HepG2 (cell line): ENCODE results near the gene SLC35E4. TPM values are rescaled to one million over a fixed set of nuclear protein-coding genes. Genes with fewer than 3 reads are reported as not detected.
A peak's percentile ranks its signal among the peaks of the same experiment; 100 is the strongest.

ENCODE experiments used
- CTCF ChIP-seq: sonication (generic); formaldehyde crosslinking; IDR thresholded peaks from 2 replicates; pipeline ENCODE4 v1.5.0; 2020; ENCODE audit warnings: mild to moderate bottlenecking, missing genetic modification reagents, moderate library complexity
- DPF2 ChIP-seq: sonication (generic); formaldehyde crosslinking; IDR thresholded peaks from 2 replicates; pipeline ENCODE4 v1.4.0; 2020; ENCODE audit warnings: mild to moderate bottlenecking, low read depth, missing genetic modification reagents, borderline replicate concordance
- ETV6 ChIP-seq: sonication (generic); formaldehyde crosslinking; conservative IDR thresholded peaks from 2 replicates; pipeline ENCODE4 v1.4.0; 2020; ENCODE audit warnings: missing genetic modification reagents
- HNRNPLL ChIP-seq: fragments of 200-400 bp; formaldehyde crosslinking; IDR thresholded peaks from 2 replicates; pipeline ENCODE4 v1.6.1; 2017; ENCODE audit warnings: mild to moderate bottlenecking, low read depth, low read length; ENCODE audit not compliant: poor library complexity, severe bottlenecking
- KDM5B ChIP-seq: sonication (generic); formaldehyde crosslinking; IDR thresholded peaks from 2 replicates; pipeline ENCODE4 v1.4.0; 2020; ENCODE audit warnings: missing genetic modification reagents, mild to moderate bottlenecking, borderline replicate concordance
- NR0B2 ChIP-seq: sonication (generic); formaldehyde crosslinking; IDR thresholded peaks from 2 replicates; pipeline ENCODE4 v1.4.0; 2020; ENCODE audit warnings: mild to moderate bottlenecking, missing genetic modification reagents
- PATZ1 ChIP-seq: sonication (generic); formaldehyde crosslinking; IDR thresholded peaks from 2 replicates; pipeline ENCODE4 v1.4.0; 2020; ENCODE audit warnings: missing genetic modification reagents
- RBM39 ChIP-seq: fragments of 200-400 bp; formaldehyde crosslinking; IDR thresholded peaks from one replicate; pipeline ENCODE4 v1.6.1; 2018; ENCODE audit warnings: antibody characterized with exemption, mild to moderate bottlenecking, low read depth, low read length; ENCODE audit not compliant: poor library complexity, severe bottlenecking
- RNF219 ChIP-seq: sonication (generic); formaldehyde crosslinking; IDR thresholded peaks from 2 replicates; pipeline ENCODE4 v1.5.0; 2020; ENCODE audit warnings: mild to moderate bottlenecking, missing genetic modification reagents
- SNAPC5 ChIP-seq: sonication (generic); formaldehyde crosslinking; IDR thresholded peaks from 2 replicates; pipeline ENCODE4 v1.8.1; 2023; ENCODE audit warnings: mild to moderate bottlenecking, missing genetic modification reagents, borderline replicate concordance
- SPEN ChIP-seq: sonication (generic); formaldehyde crosslinking; IDR thresholded peaks from 2 replicates; pipeline ENCODE4 v1.5.1; 2020; ENCODE audit warnings: low read depth, mild to moderate bottlenecking, missing genetic modification reagents
- THYN1 ChIP-seq: sonication (generic); formaldehyde crosslinking; IDR thresholded peaks from 2 replicates; pipeline ENCODE4 v1.8.1; 2023; ENCODE audit warnings: low read depth, mild to moderate bottlenecking, moderate library complexity, missing genetic modification reagents, borderline replicate concordance
- TOPORS ChIP-seq: sonication (generic); formaldehyde crosslinking; IDR thresholded peaks from 2 replicates; pipeline ENCODE4 v1.8.0; 2023; ENCODE audit warnings: mild to moderate bottlenecking, missing genetic modification reagents
- ZNF33A ChIP-seq: sonication (generic); formaldehyde crosslinking; IDR thresholded peaks from 2 replicates; pipeline ENCODE4 v1.5.1; 2020; ENCODE audit warnings: missing genetic modification reagents, mild to moderate bottlenecking, moderate library complexity, borderline replicate concordance
- ZNF546 ChIP-seq: sonication (generic); formaldehyde crosslinking; conservative IDR thresholded peaks from 2 replicates; pipeline ENCODE4 v1.8.1; 2023; ENCODE audit warnings: mild to moderate bottlenecking, missing genetic modification reagents
- ZNF557 ChIP-seq: sonication (generic); formaldehyde crosslinking; IDR thresholded peaks from 2 replicates; pipeline ENCODE4 v1.4.0; 2020; ENCODE audit warnings: missing genetic modification reagents
- ZNF678 ChIP-seq: sonication (generic); formaldehyde crosslinking; IDR thresholded peaks from 2 replicates; pipeline ENCODE4 v1.4.0; 2020; ENCODE audit warnings: mild to moderate bottlenecking, missing genetic modification reagents
- ZNF740 ChIP-seq: sonication (generic); formaldehyde crosslinking; IDR thresholded peaks from 2 replicates; pipeline ENCODE4 v1.4.0; 2020; ENCODE audit warnings: missing genetic modification reagents
- ZNF75D ChIP-seq: sonication (generic); formaldehyde crosslinking; IDR thresholded peaks from 2 replicates; pipeline ENCODE4 v1.8.1; 2023; ENCODE audit warnings: missing genetic modification reagents, mild to moderate bottlenecking, borderline replicate concordance
- ZNF781 ChIP-seq: sonication (generic); formaldehyde crosslinking; IDR thresholded peaks from 2 replicates; pipeline ENCODE4 v1.5.1; 2020; ENCODE audit warnings: borderline replicate concordance, mild to moderate bottlenecking, missing genetic modification reagents; ENCODE audit errors: not compliant biosample characterization
- polyA plus RNA-seq, 8 experiments: library from polyadenylated mRNA; depleted of rRNA in 3 of 8; stranded (reverse) in 7 of 8; unstranded in 1 of 8; fragments of >200 nt; fragmentation: Illumina TruSeq in 4 of 8; extraction: Trizol in 4 of 8; gene quantifications; 2 replicates each; pipeline versions ENCODE4 v1.2.1 to v1.2.3, GENCODE V29; 2011 to 2016; ENCODE audit warnings: low read depth in 4 of 8, missing spikeins in 1 of 8, mixed read lengths in 1 of 8; ENCODE audit not compliant: insufficient read depth in 1 of 8
- total RNA-seq, 5 experiments: library from RNA; depleted of rRNA; stranded (reverse); fragments of >200 nt; fragmentation: Illumina TruSeq; extraction: Trizol; gene quantifications; 2 replicates each; pipeline ENCODE4 v1.2.3, GENCODE V29; 2016; ENCODE audit warnings: low read depth in 1 of 5

SLC35E4 gene
- total and polyA plus RNA-seq, 2 of the 13 experiments (the other 11 are each of a cell fraction or from before 2014, with no cell fraction given): 0.07 to 0.15 TPM

- TF ChIP-seq SPEN (no peak), PATZ1 (CRISPR knock-in tag) (peak; percentile 62), NR0B2 (no peak), SNAPC5 (CRISPR knock-in tag) (no peak), RNF219 (CRISPR knock-in tag) (no peak), THYN1 (CRISPR knock-in tag) (no peak), ZNF740 (CRISPR knock-in tag) (peak; percentile 48; the same call in 1 of the 2 replicates), HNRNPLL (peak; percentile 34), ZNF33A (CRISPR knock-in tag) (no peak), CTCF (CRISPR knock-in tag) (0 out of 2 replicates have a peak, but pooled peaks have one; percentile 26), ZNF75D (CRISPR knock-in tag) (no peak), TOPORS (CRISPR knock-in tag) (no peak), ZNF557 (CRISPR knock-in tag) (no peak), RBM39 (peak; percentile 2), ZNF678 (CRISPR knock-in tag) (no peak), ETV6 (CRISPR knock-in tag) (no peak), DPF2 (no peak), KDM5B (peak; percentile 24; the same call in 1 of the 2 replicates), ZNF781 (CRISPR knock-in tag) (no peak), ZNF546 (CRISPR knock-in tag) (no peak)
Measured at GRCh38 chr22:30635273-30636225, at the start of gene SLC35E4 (continued).
